Measurements from ENCODE around the gene MAP3K1. TPM values are rescaled to one million over a fixed set of nuclear protein-coding genes. Genes with fewer than 3 reads are reported as not detected.

MAP3K1 gene
- total RNA-seq, 4 donors from 2014 or later = 63.7 to 92.8 (median 68.9) TPM

- intact Hi-C loops (cut with DNase I; ENCODE audit: low total_unique reads) = no loop called here
- no peak for DNase-seq (ENCODE audit: low spot score in 2 of 2)
- WGBS, 2 donors = 38 to 56% methylated on average over 2 of the region's 2 CpGs
- TF ChIP-seq CTCF (IDR thresholded peaks at IDR 0.05) = no peak
- no peak for TF ChIP-seq POLR2A (IDR thresholded peaks at IDR 0.05)
- H3K4me3 ChIP-seq (ENCODE audit: low read depth, poor library complexity, severe bottlenecking) = no peak overlapping the region
Measured at GRCh38 chr5:56802205-56802604, 13.1 kb upstream of the MAP3K1 start.

- intact Hi-C loops (cut with DNase I; ENCODE audit: low total_unique reads) = no loop called here
Measured at GRCh38 chr5:56803025-56803424, 12.3 kb upstream of the MAP3K1 start.

GRCh38 chr5:56803894-56804293, 11.5 kb upstream of the MAP3K1 start:
- H3K4me3 ChIP-seq (ENCODE audit: low read depth, poor library complexity, severe bottlenecking) = no peak overlapping the region
- 96 to 100% methylated on average over 1 of the region's 1 CpG for WGBS, 2 donors
- intact Hi-C loops (cut with DNase I; ENCODE audit: low total_unique reads) = no loop called here
- TF ChIP-seq CTCF (IDR thresholded peaks at IDR 0.05) (no peak), POLR2A (IDR thresholded peaks at IDR 0.05) (no peak)
- DNase-seq (ENCODE audit: low spot score in 2 of 2) = no peak

More at GRCh38 chr5:56803025-56803424, 12.3 kb upstream of the MAP3K1 start:
- WGBS, 2 donors = 69 to 83% methylated on average over 2 of the region's 2 CpGs
- TF ChIP-seq CTCF (IDR thresholded peaks at IDR 0.05) = no peak
- no peak for TF ChIP-seq POLR2A (IDR thresholded peaks at IDR 0.05)
- no peak overlapping the region for H3K4me3 ChIP-seq (ENCODE audit: low read depth, poor library complexity, severe bottlenecking)
- no peak for DNase-seq (ENCODE audit: low spot score in 2 of 2)

- WGBS, 2 donors = 75 to 85% methylated on average over 5 of the region's 5 CpGs
- TF ChIP-seq CTCF (IDR thresholded peaks at IDR 0.05) = no peak
- no peak for TF ChIP-seq POLR2A (IDR thresholded peaks at IDR 0.05)
- intact Hi-C loops (cut with DNase I; ENCODE audit: low total_unique reads) = no loop called here
- no peak overlapping the region for H3K4me3 ChIP-seq (ENCODE audit: low read depth, poor library complexity, severe bottlenecking)
- DNase-seq (ENCODE audit: low spot score in 2 of 2) = no peak
Measured at GRCh38 chr5:56807679-56808078, 7.7 kb upstream of the MAP3K1 start.

- intact Hi-C loops (cut with DNase I; ENCODE audit: low total_unique reads) = no loop called here
- whole genome bisulfite sequencing, 2 donors = 93 to 94% methylated on average over 4 of the region's 4 CpGs
- TF ChIP-seq CTCF (IDR thresholded peaks at IDR 0.05) (no peak), POLR2A (IDR thresholded peaks at IDR 0.05) (no peak)
- no peak for DNase-seq (ENCODE audit: low spot score in 2 of 2)
- no peak overlapping the region for H3K4me3 ChIP-seq (ENCODE audit: low read depth, poor library complexity, severe bottlenecking)
Measured at GRCh38 chr5:56808211-56808610, 7.1 kb upstream of the MAP3K1 start.

- WGBS, 2 donors = 100% methylated on average over 1 of the region's 1 CpG
- DNase-seq (ENCODE audit: low spot score in 2 of 2) = no peak
- no peak overlapping the region for H3K4me3 ChIP-seq (ENCODE audit: low read depth, poor library complexity, severe bottlenecking)
- intact Hi-C loops (cut with DNase I; ENCODE audit: low total_unique reads) = loop anchor here (10.0 kb wide), 1 partner anchor 364 kb away; the partner anchor contains the start of gene GPBP1
- TF ChIP-seq POLR2A (IDR thresholded peaks at IDR 0.05) (no peak), CTCF (IDR thresholded peaks at IDR 0.05) (no peak)
Measured at GRCh38 chr5:56810826-56811225, 4.5 kb upstream of the MAP3K1 start.
